ENCODE data around the gene TMEM147.

TMEM147 gene

DNA sequence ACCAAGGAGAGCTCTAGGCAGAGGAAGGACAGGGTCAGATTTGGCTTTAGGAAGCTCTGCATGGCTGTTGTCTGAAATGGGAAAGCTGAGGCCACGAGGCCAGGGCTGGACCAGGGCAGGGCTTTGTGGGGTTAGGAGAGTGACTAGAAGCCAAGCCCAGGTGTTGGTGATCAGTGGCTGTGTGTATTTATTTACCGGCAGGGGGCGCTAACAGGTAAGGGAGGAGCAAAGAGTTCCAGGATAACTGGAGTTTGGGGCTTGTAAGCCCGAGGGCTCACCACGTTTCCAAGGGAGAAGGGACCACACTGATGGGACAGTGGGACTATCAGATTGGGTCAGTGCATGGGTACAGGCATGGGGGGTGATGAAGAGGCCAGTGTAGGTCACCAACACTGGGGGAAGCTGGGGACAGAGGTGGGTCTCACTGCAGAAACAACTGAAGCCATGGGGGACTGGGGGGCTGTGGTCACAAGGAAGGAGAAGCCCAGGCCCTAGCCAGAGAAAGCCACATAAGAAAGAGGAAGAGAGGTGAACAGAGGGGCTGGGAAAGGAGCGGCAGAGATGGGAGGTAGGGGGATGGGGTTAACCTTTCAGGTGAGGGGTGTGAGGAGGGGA, 3.9 kb downstream of the TMEM147 start:
- no peak for DNase-seq

- DNase-seq: no peak
Observed at GRCh38 chr19:35549879-35550523, 4.6 kb downstream of the TMEM147 start.

DNA sequence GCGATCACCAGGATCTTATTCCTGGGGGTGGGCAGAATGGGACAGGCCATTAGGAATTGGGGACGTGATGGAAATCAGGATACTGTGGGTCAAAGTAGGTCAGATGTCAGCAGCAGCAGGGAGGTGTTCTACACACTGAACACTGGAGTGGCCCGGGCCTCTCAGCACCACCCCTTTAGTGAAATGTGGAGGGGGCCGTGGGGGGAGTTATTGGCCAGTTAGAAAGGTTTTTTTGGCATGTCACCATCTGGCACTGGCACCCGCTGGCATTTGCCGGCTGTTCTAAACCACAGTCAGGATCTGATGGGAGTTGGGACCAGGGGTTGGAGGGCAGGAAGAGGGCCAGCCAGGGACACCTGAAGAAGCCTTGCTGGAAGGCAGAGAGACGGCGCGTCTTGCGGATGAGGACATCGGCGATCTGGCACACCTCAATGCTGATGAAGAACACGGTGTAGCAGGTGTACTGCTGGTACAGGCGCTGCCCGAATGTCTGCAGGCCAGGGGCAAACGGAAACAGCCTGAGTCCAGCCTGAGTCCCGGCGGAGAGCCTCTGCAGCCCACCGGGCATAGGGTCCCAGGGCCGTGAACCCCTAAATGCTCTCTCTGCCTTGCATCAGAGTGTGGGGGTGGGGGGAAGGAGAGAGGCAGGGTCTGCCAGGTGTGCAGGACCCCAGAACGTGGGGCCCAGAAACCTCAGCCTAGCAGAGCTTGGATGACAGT, 5.8 kb downstream of the TMEM147 start:
- no peak for DNase-seq

DNA sequence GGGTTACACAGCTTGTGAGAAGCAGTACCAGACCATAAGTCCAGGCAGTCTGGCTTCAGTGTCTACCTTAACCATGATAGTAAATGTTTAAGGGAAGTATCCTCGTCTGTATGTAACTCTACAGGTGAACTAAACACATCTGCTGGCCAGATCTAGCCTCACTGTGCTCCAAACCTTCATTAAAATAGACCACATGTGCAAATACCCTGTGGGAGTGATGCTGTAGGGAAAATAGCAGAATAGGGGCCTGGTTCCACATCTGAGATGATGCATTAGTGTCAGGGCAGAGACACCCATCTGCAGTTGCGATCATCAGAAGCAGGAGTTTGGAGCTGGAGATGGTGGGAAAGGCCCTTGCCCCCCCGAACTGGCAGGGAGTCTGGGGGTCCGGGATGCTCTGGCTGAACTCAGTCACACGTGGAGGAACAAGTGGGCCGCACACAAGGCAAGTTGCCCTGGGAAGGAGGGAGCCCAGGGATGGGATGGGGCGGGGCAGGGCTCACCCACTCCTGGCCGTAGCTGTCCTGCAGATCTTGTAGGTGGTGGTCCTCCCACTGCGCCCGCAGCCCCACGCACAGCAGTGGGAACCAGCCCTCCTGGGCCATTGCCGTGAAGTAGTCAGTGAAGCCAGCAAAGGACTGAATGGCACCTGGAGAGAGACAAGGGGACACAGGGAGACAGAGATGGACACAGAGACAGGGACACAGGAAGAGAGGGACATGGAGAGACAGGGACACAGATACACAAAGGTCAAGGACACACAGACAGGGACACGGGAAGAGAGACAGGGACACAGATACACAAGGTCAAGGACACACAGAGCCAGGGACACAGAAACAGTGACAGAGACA, 7.3 kb downstream of the TMEM147 start:
- no peak for DNase-seq

- DNase-seq: no peak
Observed at GRCh38 chr19:35553385-35554000, 8.1 kb downstream of the TMEM147 start.

DNA sequence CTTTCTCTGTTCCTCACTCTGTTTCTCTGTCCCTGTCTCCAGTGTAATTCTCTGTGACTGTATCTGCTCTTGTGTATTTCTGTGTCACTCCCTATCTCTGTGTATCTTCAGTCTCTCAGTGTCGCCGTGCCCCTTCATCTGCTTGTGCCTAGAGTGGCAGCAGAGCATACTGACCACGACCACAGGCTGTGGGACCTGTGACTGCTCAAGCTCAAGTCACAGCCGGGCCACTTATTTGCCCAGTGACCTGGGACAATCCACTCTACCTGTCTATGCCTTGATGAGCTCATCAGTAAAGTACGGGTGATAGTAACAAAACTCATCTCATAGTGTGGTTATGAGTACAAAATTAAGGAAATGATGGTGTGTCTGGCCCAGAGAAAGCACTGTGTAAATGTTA, 8.7 kb downstream of the TMEM147 start:
- DNase-seq: no peak

DNA sequence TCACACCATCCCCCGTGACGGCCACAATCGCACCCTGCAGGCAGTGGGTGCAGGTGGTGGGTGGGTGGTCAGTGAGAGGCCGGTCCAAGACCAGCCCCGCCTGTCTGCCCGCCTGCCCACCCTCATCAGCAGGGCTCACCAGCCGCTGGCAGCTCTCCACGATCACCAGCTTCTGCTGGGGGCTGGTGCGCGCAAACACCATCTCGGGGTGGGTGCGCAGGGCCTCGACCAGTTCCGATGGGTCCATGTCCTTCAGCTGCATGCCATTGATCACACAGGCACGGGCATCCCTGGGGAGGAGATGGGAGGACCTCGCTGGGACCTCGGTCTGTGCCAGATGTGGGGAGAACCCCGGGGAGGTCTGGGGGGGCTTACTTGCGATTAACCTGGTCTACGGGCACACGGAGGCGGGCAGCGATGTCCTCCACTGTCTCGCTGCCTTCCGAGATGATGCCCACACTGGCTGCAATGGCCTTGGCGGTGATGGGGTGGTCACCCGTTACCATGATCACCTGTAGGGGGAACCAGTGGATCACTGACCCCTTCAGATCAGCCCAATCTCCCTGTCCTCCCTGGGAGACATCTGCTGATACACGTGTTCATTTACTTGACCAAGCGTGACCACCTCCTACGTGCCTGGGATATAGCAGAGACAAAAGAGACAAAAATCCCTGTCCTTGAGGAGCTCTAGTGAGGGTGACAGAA, 10.0 kb downstream of the TMEM147 start:
- no peak for DNase-seq

- no peak for DNase-seq
Observed at GRCh38 chr19:35556025-35556590, 10.7 kb downstream of the TMEM147 start.

GRCh38 chr19:35556846-35557538, 11.6 kb downstream of the TMEM147 start:
- peak; percentile 9 for DNase-seq

GRCh38 chr19:35557539-35558399, 12.3 kb downstream of the TMEM147 start:
- DNase-seq: peak; percentile 60

- DNase-seq: no peak
Observed at GRCh38 chr19:35558400-35559280, 13.2 kb downstream of the TMEM147 start.

GRCh38 chr19:35559281-35559659, 13.8 kb downstream of the TMEM147 start:
- no peak for DNase-seq

GRCh38 chr19:35559781-35560180, 14.4 kb downstream of the TMEM147 start:
- no peak for DNase-seq

DNA sequence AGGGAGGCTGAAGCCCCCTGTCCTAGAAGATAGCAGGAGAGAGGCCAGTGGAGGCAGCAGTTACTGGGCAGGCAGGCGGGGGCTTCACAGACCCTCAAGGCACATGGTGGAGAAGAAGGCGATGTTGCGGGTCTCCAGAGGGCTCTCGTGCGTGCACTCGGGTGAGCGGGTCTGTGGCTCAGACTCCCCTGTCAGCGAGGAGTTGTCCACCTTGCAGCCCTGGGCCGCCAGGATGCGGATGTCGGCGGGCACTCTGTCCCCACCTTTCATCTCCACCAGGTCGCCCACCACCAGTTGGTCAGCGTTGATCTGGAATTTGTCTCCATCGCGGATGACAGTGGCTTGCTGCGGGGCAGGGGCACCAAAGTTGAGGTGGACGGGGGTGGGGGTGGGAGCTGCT, 14.8 kb downstream of the TMEM147 start:
- no peak for DNase-seq

- no peak for DNase-seq
Observed at GRCh38 chr19:35560677-35561076, 15.3 kb downstream of the TMEM147 start.

- DNase-seq: no peak
Observed at GRCh38 chr19:35561436-35561835, 16.0 kb downstream of the TMEM147 start.

GRCh38 chr19:35562336-35562735, 16.9 kb downstream of the TMEM147 start:
- DNase-seq: no peak

GRCh38 chr19:35562776-35563175, 17.4 kb downstream of the TMEM147 start:
- no peak for DNase-seq

DNA sequence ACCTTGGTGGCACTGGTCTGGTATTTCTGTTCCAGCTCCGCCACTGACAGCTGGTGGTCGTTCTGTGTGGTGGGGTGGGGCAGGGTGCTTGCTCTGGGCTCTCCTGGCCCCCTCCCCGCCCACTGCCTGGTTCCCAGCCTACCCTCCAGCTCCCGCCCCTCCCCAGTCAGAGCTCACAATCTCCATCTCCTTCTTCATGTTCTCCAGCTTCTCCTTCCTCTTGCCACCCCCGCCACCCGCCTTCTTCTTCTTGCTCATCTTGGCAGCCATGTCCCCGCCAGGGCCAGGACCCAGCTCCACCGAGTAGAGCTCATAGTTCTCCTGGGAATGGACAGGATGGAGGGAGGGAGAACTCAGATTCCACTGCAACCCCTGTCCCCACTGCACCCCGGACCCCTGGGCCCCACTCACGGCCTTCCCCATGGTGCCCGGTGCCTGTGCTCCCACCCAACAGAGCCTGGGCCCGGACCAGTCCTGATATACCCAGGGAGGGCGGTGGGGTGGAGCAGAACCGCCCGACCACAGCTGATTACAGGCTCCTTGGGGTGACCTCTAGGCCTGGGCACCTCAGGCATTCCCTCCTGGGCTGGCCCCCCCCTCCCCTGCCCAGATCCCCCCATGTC, 17.9 kb downstream of the TMEM147 start, which contains the start of gene ATP4A:
TSS of gene ATP4A (minus strand) at position 452 of the 623 bp plus-strand sequence. CDS start at position 423, 29 bp downstream.
- DNase-seq: no peak

Data from femur (tissue), 1 donor.